AG09309 (cell line): ENCODE measurements around the gene TDRD9.

Experiments
- DNase-seq: peaks from one replicate; pipeline ENCODE4 v3.0.0-alpha.2; 2010; ENCODE audit warnings: low read depth
- H3K4me3 ChIP-seq: 2 replicates; pipeline ENCODE4 v1.5.1; 2011; ENCODE audit warnings: mild to moderate bottlenecking, low read depth, low read length, moderate library complexity; ENCODE audit not compliant: control insufficient read depth
- TF ChIP-seq, protein P1 (sequence below): IDR thresholded peaks from 2 replicates; pipeline ENCODE4 v1.5.1; 2011; ENCODE audit warnings: mild to moderate bottlenecking, low read depth, low read length, inconsistent platforms; ENCODE audit not compliant: insufficient read depth, control insufficient read depth; ENCODE audit errors: missing control alignments

The TDRD9 gene

DNA sequence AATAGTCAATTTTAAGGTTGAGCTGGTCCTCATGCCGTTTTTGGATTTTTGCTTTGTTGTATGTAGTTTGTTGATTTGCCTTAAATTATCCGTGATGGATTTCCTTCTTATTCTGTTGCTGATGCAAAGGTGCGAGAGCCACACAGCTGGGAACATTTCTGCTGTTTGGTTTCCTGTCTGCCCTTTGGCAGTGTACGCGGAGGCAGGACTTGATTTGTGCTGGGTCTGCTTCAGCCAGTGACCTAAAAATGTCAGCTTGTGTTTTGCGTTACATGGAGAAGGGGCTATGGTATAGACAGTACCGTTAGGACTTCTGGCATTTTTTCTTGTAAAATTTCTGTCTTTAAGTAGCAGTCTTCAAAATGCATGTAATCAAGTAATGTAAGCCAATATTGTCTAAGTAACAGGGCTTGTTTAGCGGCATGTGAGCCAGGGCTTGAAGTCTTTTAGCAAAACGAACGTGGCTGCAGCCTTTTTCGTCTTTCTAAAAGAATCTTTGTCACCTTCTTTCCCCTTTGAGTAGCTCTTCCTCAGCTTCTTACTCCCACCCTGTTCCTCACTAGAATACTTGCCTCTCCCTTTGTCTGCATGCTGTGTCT lies 32.3 kb downstream of the TDRD9 start:
- TF ChIP-seq, protein P1, sequence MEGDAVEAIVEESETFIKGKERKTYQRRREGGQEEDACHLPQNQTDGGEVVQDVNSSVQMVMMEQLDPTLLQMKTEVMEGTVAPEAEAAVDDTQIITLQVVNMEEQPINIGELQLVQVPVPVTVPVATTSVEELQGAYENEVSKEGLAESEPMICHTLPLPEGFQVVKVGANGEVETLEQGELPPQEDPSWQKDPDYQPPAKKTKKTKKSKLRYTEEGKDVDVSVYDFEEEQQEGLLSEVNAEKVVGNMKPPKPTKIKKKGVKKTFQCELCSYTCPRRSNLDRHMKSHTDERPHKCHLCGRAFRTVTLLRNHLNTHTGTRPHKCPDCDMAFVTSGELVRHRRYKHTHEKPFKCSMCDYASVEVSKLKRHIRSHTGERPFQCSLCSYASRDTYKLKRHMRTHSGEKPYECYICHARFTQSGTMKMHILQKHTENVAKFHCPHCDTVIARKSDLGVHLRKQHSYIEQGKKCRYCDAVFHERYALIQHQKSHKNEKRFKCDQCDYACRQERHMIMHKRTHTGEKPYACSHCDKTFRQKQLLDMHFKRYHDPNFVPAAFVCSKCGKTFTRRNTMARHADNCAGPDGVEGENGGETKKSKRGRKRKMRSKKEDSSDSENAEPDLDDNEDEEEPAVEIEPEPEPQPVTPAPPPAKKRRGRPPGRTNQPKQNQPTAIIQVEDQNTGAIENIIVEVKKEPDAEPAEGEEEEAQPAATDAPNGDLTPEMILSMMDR = no peak
- no peak overlapping the region for H3K4me3 ChIP-seq
- no peak for DNase-seq

GRCh38 chr14:103961928-103962578 lies 33.8 kb downstream of the TDRD9 start:
- TF ChIP-seq, protein P1 = no peak
- DNase-seq = no peak
- H3K4me3 ChIP-seq = no peak overlapping the region

DNA sequence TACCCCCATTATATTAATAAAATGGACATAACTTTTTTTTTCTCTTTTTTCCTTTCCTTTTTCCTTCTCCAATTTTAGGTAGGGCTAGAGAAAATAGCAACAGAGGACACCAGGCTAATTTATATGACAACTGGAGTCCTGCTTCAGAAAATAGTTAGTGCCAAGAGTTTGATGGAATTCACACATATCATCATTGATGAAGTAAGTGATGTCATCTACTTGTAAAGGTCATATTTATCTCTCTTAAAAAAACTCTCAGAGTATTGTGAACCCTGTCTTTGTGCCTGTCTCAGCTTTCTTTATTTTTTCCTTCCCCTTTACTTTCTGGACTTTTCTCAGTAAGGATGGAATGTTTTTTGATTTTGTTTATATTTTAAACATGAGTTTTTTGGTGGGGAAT lies 38.4 kb downstream of the TDRD9 start:
- TF ChIP-seq, protein P1 = no peak
- no peak overlapping the region for H3K4me3 ChIP-seq
- DNase-seq = no peak

DNA sequence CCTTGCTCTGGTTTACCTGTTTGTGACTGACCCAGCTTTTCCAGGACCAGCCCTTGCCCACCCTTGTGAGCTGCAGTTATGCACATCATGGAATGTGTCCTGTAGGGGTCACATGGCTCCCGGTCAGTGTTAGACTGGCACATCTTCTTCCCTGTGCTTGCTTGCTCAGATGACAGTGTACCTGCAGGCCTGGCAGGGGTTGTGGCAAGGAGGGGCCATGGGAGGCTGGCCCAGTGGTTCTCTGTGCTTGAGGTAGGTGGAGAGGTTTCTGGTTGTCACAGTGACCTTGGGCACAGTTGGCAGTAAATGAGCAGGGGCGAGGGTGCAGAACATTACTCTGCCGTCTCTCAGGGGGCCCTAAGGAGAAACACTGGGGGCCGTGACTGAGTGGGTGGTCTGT lies 41.7 kb downstream of the TDRD9 start:
- no peak overlapping the region for H3K4me3 ChIP-seq
- TF ChIP-seq, protein P1 = no peak
- DNase-seq = no peak

- H3K4me3 ChIP-seq = no peak overlapping the region
- TF ChIP-seq, protein P1 = no peak
- no peak for DNase-seq
Observed at GRCh38 chr14:103973354-103973753, 45.1 kb downstream of the TDRD9 start.

DNA sequence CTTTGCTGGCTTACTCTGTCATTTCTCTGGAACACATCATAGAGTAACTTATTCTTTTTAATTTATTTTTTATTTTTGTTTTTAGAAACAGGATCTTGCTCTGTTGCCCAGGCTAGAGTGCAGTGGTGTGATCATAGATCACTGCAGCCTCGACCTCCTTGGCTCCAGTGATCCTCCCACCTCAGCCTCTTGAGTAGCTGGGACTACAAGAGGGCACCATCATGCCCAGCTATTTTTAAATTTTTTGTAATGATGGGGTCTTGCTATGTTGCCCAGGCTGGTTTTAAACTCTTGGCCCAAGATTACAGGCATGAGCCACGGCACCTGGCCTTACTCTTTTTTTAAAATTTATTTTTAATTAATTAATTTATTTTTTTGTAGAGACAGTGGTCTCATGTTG lies 46.3 kb downstream of the TDRD9 start:
- H3K4me3 ChIP-seq = no peak overlapping the region
- TF ChIP-seq, protein P1 = no peak
- no peak for DNase-seq
